ENCODE data around the gene KLRC3. TPM values are rescaled to one million over a fixed set of nuclear protein-coding genes. Genes with fewer than 3 reads are reported as not detected.

The KLRC3 gene
- total and polyA plus RNA-seq, 2 of the 13 experiments (the other 11 are each of a cell fraction or from before 2014, with no cell fraction given): not detected

- no peak for TF ChIP-seq ZSCAN31 (CRISPR knock-in tag; IDR thresholded peaks at IDR 0.05; ENCODE audit: low read depth)
- TF ChIP-seq ZNF382 (CRISPR knock-in tag; IDR thresholded peaks at IDR 0.05; ENCODE audit: borderline replicate concordance): no peak
Observed at GRCh38 chr12:10400829-10401228, 19.6 kb downstream of the KLRC3 start (continued).

GRCh38 chr12:10398168-10398567 is 22.2 kb downstream of the KLRC3 start:
- Histone ChIP-seq H3K36me3 (replicated peaks in 1 of 2; ENCODE audit: control insufficient read depth in 1 of 2, insufficient read depth in 2 of 2, low read length in 2 of 2) (no peaks in the 10 kb centered on the region), H3K27ac (ENCODE audit: extremely low read length, insufficient read depth, low read length) (no peak overlapping the region), H3K4me1 (ENCODE audit: insufficient read depth, low read length) (peaks cover 19% of the 10 kb centered on the region), H3K27me3 (ENCODE audit: control insufficient read depth in 1 of 2, insufficient read depth in 2 of 2, low read length in 2 of 2) (no peaks in the 10 kb centered on the region), H3K9ac (ENCODE audit: insufficient read depth, low read depth, low read length) (no peak overlapping the region), H2AFZ (ENCODE audit: low read length) (no peak overlapping the region), H3K9me3 (ENCODE audit: low read length) (no peaks in the 10 kb centered on the region), H4K20me1 (ENCODE audit: insufficient read depth, low read length) (no peaks in the 10 kb centered on the region), H3K4me2 (ENCODE audit: low read depth, low read length) (no peak overlapping the region), H3K79me2 (ENCODE audit: insufficient read depth, low read length) (no peaks in the 10 kb centered on the region), H3K4me3 (replicated peaks in 1 of 3; ENCODE audit: insufficient read depth in 1 of 3, low read depth in 2 of 3, low read length in 3 of 3) (no peak overlapping the region)
- ChIA-PET POLR2A (no interaction called here), CTCF (ENCODE audit: low intra/inter-chr PET ratio, low total read pairs) (no interaction called here)
- in situ Hi-C loops (cut with HindIII; ENCODE audit: extremely low pct_ligation_motif_present, low pct_unique_long_range_greater_than_20kb) (no loop called here), intact Hi-C loops (cut with micrococcal nuclease; ENCODE audit: unreplicated experiment) (no loop called here)
- no peak for TF ChIP-seq ZNF703 (CRISPR knock-in tag; IDR thresholded peaks at IDR 0.05; ENCODE audit: borderline replicate concordance)
- TF ChIP-seq, protein P1, sequence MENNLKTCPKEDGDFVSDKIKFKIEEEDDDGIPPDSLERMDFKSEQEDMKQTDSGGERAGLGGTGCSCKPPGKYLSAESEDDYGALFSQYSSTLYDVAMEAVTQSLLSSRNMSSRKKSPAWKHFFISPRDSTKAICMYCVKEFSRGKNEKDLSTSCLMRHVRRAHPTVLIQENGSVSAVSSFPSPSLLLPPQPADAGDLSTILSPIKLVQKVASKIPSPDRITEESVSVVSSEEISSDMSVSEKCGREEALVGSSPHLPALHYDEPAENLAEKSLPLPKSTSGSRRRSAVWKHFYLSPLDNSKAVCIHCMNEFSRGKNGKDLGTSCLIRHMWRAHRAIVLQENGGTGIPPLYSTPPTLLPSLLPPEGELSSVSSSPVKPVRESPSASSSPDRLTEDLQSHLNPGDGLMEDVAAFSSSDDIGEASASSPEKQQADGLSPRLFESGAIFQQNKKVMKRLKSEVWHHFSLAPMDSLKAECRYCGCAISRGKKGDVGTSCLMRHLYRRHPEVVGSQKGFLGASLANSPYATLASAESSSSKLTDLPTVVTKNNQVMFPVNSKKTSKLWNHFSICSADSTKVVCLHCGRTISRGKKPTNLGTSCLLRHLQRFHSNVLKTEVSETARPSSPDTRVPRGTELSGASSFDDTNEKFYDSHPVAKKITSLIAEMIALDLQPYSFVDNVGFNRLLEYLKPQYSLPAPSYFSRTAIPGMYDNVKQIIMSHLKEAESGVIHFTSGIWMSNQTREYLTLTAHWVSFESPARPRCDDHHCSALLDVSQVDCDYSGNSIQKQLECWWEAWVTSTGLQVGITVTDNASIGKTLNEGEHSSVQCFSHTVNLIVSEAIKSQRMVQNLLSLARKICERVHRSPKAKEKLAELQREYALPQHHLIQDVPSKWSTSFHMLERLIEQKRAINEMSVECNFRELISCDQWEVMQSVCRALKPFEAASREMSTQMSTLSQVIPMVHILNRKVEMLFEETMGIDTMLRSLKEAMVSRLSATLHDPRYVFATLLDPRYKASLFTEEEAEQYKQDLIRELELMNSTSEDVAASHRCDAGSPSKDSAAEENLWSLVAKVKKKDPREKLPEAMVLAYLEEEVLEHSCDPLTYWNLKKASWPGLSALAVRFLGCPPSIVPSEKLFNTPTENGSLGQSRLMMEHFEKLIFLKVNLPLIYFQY (CRISPR knock-in tag; IDR thresholded peaks at IDR 0.05; ENCODE audit: borderline replicate concordance): no peak
- TF ChIP-seq ARHGAP35 (CRISPR knock-in tag; IDR thresholded peaks at IDR 0.05; ENCODE audit: borderline replicate concordance): no peak
- TF ChIP-seq ZNF563 (CRISPR knock-in tag; IDR thresholded peaks at IDR 0.05): no peak
- TF ChIP-seq, protein P2, sequence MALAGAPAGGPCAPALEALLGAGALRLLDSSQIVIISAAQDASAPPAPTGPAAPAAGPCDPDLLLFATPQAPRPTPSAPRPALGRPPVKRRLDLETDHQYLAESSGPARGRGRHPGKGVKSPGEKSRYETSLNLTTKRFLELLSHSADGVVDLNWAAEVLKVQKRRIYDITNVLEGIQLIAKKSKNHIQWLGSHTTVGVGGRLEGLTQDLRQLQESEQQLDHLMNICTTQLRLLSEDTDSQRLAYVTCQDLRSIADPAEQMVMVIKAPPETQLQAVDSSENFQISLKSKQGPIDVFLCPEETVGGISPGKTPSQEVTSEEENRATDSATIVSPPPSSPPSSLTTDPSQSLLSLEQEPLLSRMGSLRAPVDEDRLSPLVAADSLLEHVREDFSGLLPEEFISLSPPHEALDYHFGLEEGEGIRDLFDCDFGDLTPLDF (CRISPR knock-in tag; IDR thresholded peaks at IDR 0.05): no peak
- WGBS (ENCODE audit: low lambda C conversion rate): 50% methylated on average over 2 of the region's 2 CpGs
- FAIRE-seq (no peak), ATAC-seq (no peak), DNase-seq (ENCODE audit: low spot score) (no peak)
- BruUV-seq (replicated peaks): no TSS peak

All from HepG2 (cell line).